ENCODE results near the gene MACROD2.

The MACROD2 gene

DNA sequence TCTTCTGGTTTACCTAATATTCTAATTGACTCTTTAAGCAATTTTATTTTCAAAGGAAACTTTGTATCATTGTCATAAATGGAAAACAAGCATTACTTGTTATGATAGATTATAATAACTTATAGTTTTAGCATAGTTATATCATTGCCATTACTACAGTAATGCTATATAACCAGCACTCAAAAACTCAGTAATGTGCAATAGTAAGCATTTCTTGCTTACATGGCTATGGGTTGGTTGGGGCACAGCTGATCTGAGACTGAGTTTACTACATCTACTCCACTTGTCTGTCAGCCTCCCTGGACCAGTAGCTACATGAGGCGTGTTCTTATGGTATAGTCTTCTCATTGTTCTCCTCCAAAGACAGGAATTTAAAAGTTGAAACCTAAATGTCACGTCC lies 1427.7 kb downstream of the MACROD2 start:
- no peak for DNase-seq

DNA sequence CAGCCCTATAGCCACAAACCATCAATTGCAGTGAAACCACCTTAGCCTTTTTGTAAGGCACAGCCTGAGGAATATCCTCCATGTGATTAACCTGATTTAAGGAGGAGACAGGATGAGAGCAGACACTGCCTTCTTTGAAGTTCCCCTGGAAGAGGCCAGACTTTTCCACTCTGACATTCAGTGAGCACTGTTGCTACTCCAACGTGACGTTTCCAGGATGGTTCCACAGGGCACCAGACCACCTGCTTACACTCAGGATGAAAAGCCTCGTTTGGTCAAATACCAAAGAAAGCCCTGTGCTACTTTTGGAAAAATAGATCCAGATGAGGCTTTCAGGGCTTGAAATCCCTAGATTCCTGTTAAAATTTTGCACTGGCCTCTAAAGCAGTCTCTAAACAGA lies 1444.2 kb downstream of the MACROD2 start:
- no peak for DNase-seq

DNA sequence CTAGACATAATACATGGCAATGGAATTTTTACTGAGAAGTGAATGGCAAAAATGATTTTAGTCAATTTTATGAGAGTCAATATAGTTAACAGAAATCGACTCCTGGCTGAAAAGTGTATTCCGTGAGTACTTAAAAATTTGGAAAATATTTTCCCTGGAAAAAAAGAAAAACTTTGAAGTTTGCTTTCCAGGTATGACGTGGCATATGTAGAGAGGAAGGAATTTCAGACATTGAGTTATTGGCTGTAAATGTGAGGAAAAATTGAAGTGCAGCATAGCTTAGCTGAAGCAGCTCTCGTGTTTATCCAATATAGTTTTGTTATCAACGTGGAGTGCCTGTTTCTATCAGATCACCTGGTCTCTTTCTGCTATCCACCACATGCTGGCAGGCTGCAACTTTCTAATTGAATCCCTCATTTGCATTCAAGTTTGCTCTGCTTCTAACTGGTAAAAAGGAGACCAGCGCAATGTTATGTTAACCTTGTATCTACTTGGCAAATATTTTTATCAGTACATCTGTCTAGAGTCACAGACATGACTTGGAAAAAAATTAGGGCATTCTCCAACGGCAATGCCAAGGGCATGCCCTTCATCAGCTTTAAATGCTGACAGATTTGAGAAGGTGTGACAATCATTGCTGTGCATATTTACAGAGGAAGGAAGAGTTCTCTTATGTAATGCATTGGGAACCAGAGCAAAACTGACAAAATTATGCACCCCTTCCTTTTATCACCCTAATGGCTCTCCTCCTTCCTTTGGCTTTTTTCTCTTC lies 1444.9 kb downstream of the MACROD2 start:
- no peak for DNase-seq

DNA sequence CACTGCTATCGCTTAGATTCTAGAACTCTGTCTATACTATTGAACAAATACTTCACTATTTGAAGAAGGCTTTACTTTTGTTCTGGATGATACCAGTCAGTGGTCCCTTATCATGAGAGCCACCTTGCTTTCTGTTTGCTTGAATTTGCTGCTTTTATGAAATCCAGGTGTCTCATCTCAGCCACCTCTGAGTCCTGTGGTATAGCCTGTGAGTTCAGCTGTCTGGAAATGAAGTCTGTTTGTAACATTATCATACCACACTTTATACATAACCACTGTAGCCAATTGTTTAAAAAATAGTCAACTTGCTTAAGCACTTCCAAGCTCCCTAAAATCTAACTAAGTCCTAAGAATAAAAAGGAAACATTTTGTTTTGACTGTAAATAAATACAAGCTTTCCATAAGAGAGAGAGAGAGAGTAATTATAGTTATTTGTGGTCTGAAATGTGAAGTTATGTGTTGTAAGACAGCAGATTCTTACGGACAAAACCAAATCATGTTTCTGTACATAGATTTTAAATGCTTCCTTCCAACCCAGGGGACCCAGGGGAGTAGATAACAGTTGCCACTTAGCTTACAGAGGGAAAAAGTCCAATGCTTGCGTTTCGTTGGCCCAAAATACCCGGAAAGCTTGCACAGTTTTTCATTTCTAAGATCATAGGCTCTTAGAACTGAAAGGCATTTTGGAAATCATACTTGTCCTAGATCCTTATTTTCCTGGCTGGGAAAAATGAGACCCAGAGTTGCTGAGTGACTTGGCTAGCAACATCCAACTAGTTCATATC lies 1449.9 kb downstream of the MACROD2 start:
- DNase-seq: no peak

- DNase-seq: no peak
Observed at GRCh38 chr20:15446373-15446772, 1451.1 kb downstream of the MACROD2 start.

- no peak for DNase-seq
Observed at GRCh38 chr20:15447549-15447948, 1452.2 kb downstream of the MACROD2 start.

DNA sequence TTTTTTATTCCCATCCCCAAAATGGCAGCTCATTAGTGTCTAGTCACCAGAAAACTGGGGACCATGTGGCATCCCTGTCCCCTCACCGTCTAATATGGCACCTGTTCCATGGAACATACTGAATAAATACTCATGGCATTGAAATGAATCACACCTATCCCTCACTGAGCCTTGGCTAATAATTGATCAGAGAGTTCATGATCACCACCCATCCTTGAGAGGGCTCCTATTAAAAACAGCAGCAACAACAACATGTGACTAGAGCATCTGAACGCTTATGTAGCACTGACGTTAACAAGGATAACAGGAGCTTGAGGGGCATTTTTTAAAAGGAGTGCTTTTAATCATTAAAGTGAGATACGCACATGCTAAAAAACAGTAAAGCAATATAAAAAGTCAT lies 1453.7 kb downstream of the MACROD2 start:
- DNase-seq: no peak

DNA sequence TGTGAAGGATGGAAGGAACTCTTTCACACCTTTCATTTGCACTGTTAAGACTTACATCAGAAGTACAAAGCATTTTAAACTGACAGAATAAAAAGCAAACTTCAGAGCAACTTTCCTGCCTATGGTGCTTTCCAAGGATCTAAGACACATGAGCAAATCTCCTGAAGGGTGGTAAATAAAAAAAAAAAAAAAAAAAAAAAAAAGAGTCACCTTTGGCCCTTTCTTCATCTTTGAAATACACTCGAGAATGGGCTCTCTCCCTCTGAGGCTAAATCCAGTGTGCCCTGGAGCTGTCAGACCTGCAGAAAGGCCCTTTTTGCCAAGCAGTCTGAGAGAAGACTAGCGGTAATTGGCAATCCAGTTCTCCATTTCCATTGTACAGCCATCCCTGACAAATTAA lies 1455.9 kb downstream of the MACROD2 start:
- no peak for DNase-seq

- DNase-seq: no peak
Observed at GRCh38 chr20:15455279-15455678, 1460.0 kb downstream of the MACROD2 start.

GRCh38 chr20:15461938-15462337 lies 1466.6 kb downstream of the MACROD2 start:
- DNase-seq: no peak

DNA sequence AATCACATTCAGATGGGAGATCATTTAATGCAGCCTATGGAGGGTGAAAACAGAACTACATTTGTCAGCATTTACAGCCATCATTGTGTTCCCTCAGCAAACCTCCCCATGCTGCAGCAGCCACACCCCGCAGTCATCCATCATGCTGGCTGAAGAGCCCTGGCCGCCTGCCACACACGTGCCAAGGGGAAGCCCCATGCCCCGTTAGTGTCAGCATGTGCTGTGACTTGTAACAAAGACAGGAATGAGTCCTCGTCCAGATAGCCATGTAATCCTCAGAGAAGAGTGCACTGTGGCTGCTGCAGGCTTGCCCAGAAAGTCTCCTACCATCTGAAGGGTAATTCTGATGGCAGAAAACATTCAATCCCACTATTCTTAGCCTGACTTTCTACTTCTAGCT lies 1480.2 kb downstream of the MACROD2 start:
- DNase-seq: no peak

DNA sequence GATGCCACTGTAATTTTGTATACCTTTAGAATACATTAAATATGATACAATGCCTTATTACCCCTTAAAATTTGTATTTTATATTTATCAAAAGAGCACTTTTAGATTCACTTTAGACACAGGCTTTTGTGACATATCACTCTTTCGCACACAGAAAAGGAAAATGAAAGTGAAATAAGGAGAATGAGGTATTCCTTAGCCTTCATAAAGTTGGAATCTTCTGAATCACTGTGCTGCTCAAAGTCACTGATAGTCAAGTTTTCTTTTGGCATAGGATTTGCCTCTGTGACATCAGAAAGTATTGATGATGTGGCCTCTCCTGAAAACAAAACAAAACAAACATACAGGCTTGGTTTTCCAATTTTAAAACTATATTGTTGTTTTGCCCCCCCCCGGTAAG lies 1480.9 kb downstream of the MACROD2 start:
- no peak for DNase-seq

DNA sequence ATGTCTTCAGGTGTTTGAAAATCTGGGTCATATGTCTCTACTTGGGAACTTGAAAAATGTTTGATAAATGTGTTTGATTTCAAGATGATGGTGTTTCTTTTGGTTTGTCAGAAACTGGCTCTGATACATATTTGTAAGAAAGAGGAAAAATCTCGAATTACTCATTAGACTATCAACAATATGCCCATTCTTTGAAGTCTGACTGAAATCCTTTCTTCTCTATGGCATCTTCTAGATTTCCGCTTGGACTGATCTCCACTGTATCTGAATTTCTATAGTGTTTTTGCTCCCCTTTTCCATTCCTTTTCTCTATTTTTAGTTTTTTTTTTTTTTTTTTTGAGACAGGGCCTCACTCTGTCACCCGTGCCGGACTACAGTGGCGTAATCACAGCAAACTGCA lies 1481.5 kb downstream of the MACROD2 start:
- no peak for DNase-seq

DNA sequence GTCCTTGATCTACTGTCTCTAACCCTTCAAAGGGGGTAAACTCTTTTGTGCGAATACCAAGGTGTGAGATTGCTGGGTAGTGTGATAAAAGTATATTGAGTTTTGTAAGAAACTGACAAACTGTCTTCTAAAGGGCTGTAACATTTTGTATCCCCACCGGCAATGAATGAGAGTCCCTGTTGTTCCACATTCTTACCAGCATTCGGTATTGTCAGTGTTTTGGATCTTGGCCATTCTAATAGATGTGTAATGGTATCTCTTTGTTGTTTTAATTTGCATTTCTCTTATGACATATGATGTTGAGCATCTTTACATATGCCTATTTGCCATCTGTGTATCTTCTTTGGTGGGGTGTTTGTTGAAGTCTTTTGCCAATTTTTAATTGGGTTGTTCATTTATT lies 1487.2 kb downstream of the MACROD2 start:
- DNase-seq: no peak

DNA sequence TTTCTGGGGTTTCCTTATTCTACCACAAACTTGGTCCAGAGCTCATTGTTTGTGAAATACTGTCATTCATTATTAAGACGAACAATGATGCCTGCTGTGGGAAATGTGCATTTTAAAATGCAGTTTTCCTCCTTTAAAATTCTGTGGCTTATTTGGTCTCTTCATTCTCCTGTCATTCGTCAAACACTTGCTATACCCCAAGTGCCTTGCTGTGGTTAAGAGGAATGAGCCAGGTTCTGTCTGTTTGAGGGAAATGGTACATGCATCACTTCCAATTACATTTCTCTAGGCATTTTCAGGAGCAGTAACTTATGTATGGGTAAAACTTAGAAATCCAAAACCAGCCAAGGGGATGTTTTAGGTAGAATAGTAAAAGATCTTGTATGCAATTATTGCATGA lies 1490.2 kb downstream of the MACROD2 start:
- no peak for DNase-seq

DNA sequence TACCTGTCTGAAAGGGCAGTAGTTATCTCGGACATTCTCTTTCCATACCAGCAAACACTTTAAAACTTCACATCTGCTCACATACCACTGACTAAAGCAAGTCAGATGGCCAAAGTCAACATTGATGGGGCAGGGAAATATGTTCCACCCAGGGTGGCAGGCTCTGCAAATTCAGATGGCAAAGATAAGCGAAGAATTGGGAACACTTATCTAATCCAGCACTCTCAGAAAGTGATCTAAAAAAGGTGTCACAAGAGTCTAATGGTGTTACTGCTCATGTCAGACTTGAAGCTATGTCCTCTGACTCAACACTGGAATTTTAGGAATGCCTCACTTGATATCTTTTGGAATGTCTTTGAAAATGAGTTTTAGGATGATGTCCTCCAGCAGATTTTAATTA lies 1491.7 kb downstream of the MACROD2 start:
- no peak for DNase-seq

- no peak for DNase-seq
Observed at GRCh38 chr20:15487682-15488081, 1492.4 kb downstream of the MACROD2 start.

- DNase-seq: no peak
Observed at GRCh38 chr20:15491575-15491974, 1496.3 kb downstream of the MACROD2 start.

DNA sequence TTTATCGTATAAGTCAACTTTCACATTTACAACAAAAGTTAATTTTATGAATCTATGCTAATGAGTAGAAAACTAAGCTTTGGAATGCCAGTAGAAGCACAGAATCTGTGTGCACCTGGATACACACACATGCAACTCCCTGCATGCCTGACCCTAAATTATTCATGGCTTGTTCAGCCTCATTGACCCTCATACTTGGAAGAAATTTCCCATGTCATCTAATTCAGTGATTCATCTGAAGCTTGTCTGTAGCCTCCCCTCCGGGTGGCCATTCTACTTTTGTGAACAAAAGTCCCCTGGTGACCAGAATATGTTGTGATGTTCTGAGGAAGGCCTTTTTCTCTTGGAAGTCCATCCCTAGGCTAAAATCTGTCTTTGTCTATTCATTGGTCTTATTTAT lies 1499.5 kb downstream of the MACROD2 start:
- no peak for DNase-seq

DNA sequence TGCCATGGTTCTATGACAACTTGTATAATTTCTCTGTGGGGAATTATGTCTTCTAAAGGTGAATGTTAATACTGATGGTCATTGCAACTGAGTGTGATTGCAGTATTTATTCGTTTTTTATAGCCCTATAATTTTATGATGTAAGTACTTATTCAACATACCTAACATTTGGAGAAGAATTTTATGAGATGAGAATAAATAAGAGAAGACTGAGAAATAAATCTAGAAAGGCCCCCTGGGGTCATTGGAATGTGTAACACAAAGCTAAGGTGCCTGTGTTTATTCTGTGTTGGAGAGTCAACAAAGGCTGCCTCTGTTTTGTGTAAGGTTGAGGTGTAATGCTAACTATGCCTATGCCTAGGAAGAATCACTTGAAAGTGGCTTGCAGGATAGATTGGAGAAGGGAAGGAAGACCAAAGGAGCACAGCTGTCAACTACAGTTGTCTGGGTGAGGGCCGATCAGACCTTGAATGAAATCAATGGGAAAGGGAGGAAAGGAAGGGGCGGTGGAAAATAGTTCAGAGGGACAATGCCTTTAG lies 1501.3 kb downstream of the MACROD2 start:
- no peak for DNase-seq

DNA sequence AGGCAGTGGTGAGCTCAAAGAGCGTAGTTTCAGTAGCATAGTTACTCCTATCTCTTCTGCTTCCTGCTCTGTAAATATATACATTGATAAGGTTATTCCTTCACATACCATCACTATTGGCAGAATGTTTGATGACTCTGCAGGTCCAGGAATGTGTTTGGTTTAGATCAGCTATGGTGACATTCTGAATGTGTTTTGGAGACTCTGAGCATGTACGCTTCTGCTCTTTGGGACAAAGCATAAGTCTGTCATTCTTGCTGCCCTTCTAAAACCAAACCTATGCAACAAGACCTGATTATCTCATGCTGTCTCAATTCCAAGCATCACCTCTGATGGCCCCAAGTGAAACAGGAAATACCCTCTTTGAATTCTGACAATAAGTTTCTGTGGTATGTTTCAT lies 1503.6 kb downstream of the MACROD2 start:
- DNase-seq: no peak

GRCh38 chr20:15506311-15506710 lies 1511.0 kb downstream of the MACROD2 start:
- DNase-seq: no peak

DNA sequence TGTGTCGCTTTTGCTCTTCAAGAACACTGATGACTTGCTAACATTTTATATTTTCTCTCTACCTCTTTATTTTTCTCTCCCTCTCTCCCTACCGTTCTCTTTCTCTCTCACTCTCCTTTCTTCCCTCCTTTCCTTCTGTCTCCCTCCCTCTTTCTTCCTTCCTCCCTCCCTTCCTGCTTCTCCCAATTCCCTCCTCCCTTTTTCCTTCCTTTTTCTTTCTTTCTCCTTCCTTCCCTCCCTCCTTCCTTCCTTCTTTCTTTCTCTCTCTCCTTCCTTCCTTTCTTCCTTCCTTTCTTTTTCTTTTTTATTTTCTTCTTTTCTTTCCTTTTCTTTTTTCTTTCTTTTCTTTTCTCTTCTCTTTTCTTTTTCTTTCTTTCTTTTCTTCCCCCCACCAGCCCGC lies 1511.8 kb downstream of the MACROD2 start:
- no peak for DNase-seq

DNA sequence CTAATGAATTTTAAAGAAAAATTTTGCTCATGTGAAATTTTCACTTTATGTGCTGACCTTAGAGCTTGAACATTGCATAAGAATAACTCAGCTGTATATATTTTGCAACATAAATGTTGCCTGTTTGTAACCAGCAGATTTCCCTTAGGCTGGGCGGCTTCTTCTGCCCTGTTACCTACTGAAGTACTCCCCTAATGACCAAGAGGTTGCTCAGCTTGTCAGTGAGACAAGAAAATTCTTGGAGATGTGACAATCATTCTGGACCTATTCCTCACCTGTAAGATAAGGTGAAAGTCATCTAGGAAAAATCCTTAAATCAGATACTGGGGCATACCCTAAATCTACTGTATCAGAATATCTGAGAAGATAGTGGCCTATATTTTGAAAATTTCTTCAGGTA lies 1516.2 kb downstream of the MACROD2 start:
- no peak for DNase-seq
